HepG2 (cell line): Measurements from ENCODE around the gene NPAS2. TPM values are rescaled to one million over a fixed set of nuclear protein-coding genes. Genes with fewer than 3 reads are reported as not detected.

ENCODE experiments used
- ATAC-seq: fragments of 200-7000 bp; cut with Tn5 transposase; 3 replicates; pipeline ENCODE4 v1.9.1; 2020; ENCODE audit warnings: mild to moderate bottlenecking, moderate library complexity
- BruUV-seq: library from RNA; stranded (reverse); fragments of 400-500 nt; replicated peaks from 2 replicates; lab custom pipeline; 2021; lab: Mats Ljungman, UMichigan
- CTCF ChIA-PET: fragments of 300-600 bp; formaldehyde crosslinking; extraction: SDS; loops from one replicate; lab custom pipeline; 2021; ENCODE audit warnings: low total read pairs, inconsistent platforms, low intra/inter-chr PET ratio; lab: Yijun Ruan, JAX
- POLR2A ChIA-PET: fragments of 350-600 bp; sonication (Branson Sonifier 250); formaldehyde crosslinking; loops from one replicate; lab custom pipeline; 2020; ENCODE audit warnings: antibody characterized with exemption, inconsistent platforms; lab: Yijun Ruan, JAX
- DNase-seq: peaks from one replicate; pipeline ENCODE4 v3.0.0-alpha.2; 2015; ENCODE audit warnings: low spot score
- FAIRE-seq: peaks from 3 replicates; lab custom pipeline; 2011; peaks lifted over from hg19 to GRCh38; lab: Jason Lieb, UNC
- H2AFZ ChIP-seq: one replicate; pipeline ENCODE4 v1.6.1; 2011; ENCODE audit warnings: low read length, inconsistent platforms
- H3K27ac ChIP-seq: fragments of 300-600 bp; 3 replicates; pipeline ENCODE4 v1.8.0; 2011; ENCODE audit warnings: mixed run types, mild to moderate bottlenecking, mixed read lengths, low read length, inconsistent platforms; ENCODE audit not compliant: insufficient read depth; ENCODE audit errors: extremely low read length
- H3K27me3 ChIP-seq, 2 experiments: fragments of 200-600 bp in 1 of 2; 2 replicates in 1 of 2; 3 replicates in 1 of 2; pipeline versions ENCODE4 v1.6.0 to v1.8.0; 2011; ENCODE audit warnings: low read length in 2 of 2, mild to moderate bottlenecking in 2 of 2, moderate library complexity in 2 of 2, inconsistent platforms in 1 of 2; ENCODE audit not compliant: insufficient read depth in 2 of 2, control insufficient read depth in 1 of 2
- H3K36me3 ChIP-seq, 2 experiments: fragments of 200-600 bp in 1 of 2; replicated peaks in 1 of 2; 2 replicates in 1 of 2; 3 replicates in 1 of 2; pipeline versions ENCODE4 v1.5.1 to v1.8.0; 2011; ENCODE audit warnings: low read length in 2 of 2, inconsistent platforms in 1 of 2; ENCODE audit not compliant: insufficient read depth in 2 of 2, control insufficient read depth in 1 of 2
- H3K4me1 ChIP-seq: 2 replicates; pipeline ENCODE4 v1.5.1; 2012; ENCODE audit warnings: low read length, inconsistent platforms; ENCODE audit not compliant: insufficient read depth
- H3K4me2 ChIP-seq: 2 replicates; pipeline ENCODE4 v1.6.0; 2011; ENCODE audit warnings: low read depth, low read length, inconsistent platforms
- H3K4me3 ChIP-seq, 3 experiments: fragments of 200-600 bp in 1 of 3; sonication (generic), shearing (Covaris generic) in 1 of 3; replicated peaks in 1 of 3; 2 replicates each; pipeline ENCODE4 v1.5.1; 2011 to 2016; ENCODE audit warnings: low read length in 3 of 3, inconsistent platforms in 2 of 3, low read depth in 2 of 3, mild to moderate bottlenecking in 2 of 3, control low read depth in 1 of 3, mixed read lengths in 1 of 3; ENCODE audit not compliant: insufficient read depth in 1 of 3
- H3K79me2 ChIP-seq: one replicate; pipeline ENCODE4 v1.6.1; 2011; ENCODE audit warnings: low read length, inconsistent platforms; ENCODE audit not compliant: insufficient read depth
- H3K9ac ChIP-seq: 2 replicates; pipeline ENCODE4 v1.6.0; 2011; ENCODE audit warnings: mild to moderate bottlenecking, low read depth, low read length, inconsistent platforms; ENCODE audit not compliant: insufficient read depth
- H3K9me3 ChIP-seq: 2 replicates; pipeline ENCODE4 v1.5.1; 2012; ENCODE audit warnings: mild to moderate bottlenecking, low read length
- H4K20me1 ChIP-seq: 2 replicates; pipeline ENCODE4 v1.6.0; 2011; ENCODE audit warnings: inconsistent platforms, mild to moderate bottlenecking, low read length, moderate library complexity; ENCODE audit not compliant: insufficient read depth
- BCL6 ChIP-seq: IDR thresholded peaks from 2 replicates; pipeline ENCODE4 v1.6.1; 2016; ENCODE audit warnings: missing genetic modification reagents, missing compliant biosample characterization
- CAMTA2 ChIP-seq: sonication (generic); formaldehyde crosslinking; IDR thresholded peaks from 2 replicates; pipeline ENCODE4 v1.4.0; 2020; ENCODE audit warnings: mild to moderate bottlenecking, missing genetic modification reagents, borderline replicate concordance
- DMAP1 ChIP-seq: IDR thresholded peaks from 2 replicates; pipeline ENCODE4 v1.6.1; 2016
- GABPB1 ChIP-seq: IDR thresholded peaks from 2 replicates; pipeline ENCODE4 v1.6.1; 2016; ENCODE audit warnings: mild to moderate bottlenecking, missing genetic modification reagents, moderate library complexity, missing compliant biosample characterization
- KDM2A ChIP-seq: sonication (generic); formaldehyde crosslinking; IDR thresholded peaks from 2 replicates; pipeline ENCODE4 v1.4.0; 2020; ENCODE audit warnings: low read depth, missing genetic modification reagents, borderline replicate concordance
- XRCC5 ChIP-seq: fragments of 200-400 bp; formaldehyde crosslinking; optimal IDR thresholded peaks from 2 replicates; pipeline ENCODE3; 2017; ENCODE audit warnings: mild to moderate bottlenecking, low read length
- ZFP36L1 ChIP-seq: sonication (generic); formaldehyde crosslinking; IDR thresholded peaks from 2 replicates; pipeline ENCODE4 v1.8.0; 2022; ENCODE audit warnings: mild to moderate bottlenecking, missing genetic modification reagents, moderate library complexity
- ZFP90 ChIP-seq: sonication (generic); formaldehyde crosslinking; IDR thresholded peaks from 2 replicates; pipeline ENCODE4 v1.8.0; 2022; ENCODE audit warnings: missing genetic modification reagents, mild to moderate bottlenecking, inconsistent platforms, borderline replicate concordance
- ZMYM4 ChIP-seq: sonication (generic); formaldehyde crosslinking; IDR thresholded peaks from 2 replicates; pipeline ENCODE4 v1.8.1; 2023; ENCODE audit warnings: mild to moderate bottlenecking, missing genetic modification reagents
- ZNF337 ChIP-seq: sonication (generic); formaldehyde crosslinking; IDR thresholded peaks from 2 replicates; pipeline ENCODE4 v1.5.1; 2020; ENCODE audit warnings: missing genetic modification reagents, low read depth, mild to moderate bottlenecking, borderline replicate concordance
- ZNF687 ChIP-seq: sonication (generic); formaldehyde crosslinking; IDR thresholded peaks from 2 replicates; pipeline ENCODE4 v1.5.1; 2020; ENCODE audit warnings: mild to moderate bottlenecking, missing genetic modification reagents, moderate library complexity
- ZNF768 ChIP-seq: sonication (generic); formaldehyde crosslinking; IDR thresholded peaks from 2 replicates; pipeline ENCODE4 v1.4.0; 2020; ENCODE audit warnings: missing genetic modification reagents
- WGBS: methylation state at CpG from one replicate; pipeline ENCODE4 v1.1.6; 2017; ENCODE audit warnings: low lambda C conversion rate; 5-methylcytosine and 5-hydroxymethylcytosine counted together
- in situ Hi-C: cut with HindIII; loops from 2 replicates; pipeline ENCODE4 v1.10.0; 2017; ENCODE audit warnings: low pct_unique_long_range_greater_than_20kb; ENCODE audit not compliant: extremely low pct_ligation_motif_present
- intact Hi-C: fragments of 100-400 bp; cut with micrococcal nuclease; formaldehyde crosslinking; loops from one replicate; pipeline ENCODE4 v1.10.0; 2022; ENCODE audit not compliant: unreplicated experiment
- polyA plus RNA-seq, 8 experiments: library from polyadenylated mRNA; depleted of rRNA in 3 of 8; stranded (reverse) in 7 of 8; unstranded in 1 of 8; fragments of >200 nt; fragmentation: Illumina TruSeq in 4 of 8; extraction: Trizol in 4 of 8; gene quantifications; 2 replicates each; pipeline versions ENCODE4 v1.2.1 to v1.2.3, GENCODE V29; 2011 to 2016; ENCODE audit warnings: low read depth in 4 of 8, missing spikeins in 1 of 8, mixed read lengths in 1 of 8; ENCODE audit not compliant: insufficient read depth in 1 of 8
- total RNA-seq, 5 experiments: library from RNA; depleted of rRNA; stranded (reverse); fragments of >200 nt; fragmentation: Illumina TruSeq; extraction: Trizol; gene quantifications; 2 replicates each; pipeline ENCODE4 v1.2.3, GENCODE V29; 2016; ENCODE audit warnings: low read depth in 1 of 5
- TF ChIP-seq, protein P1 (sequence below): sonication (generic); formaldehyde crosslinking; IDR thresholded peaks from 2 replicates; pipeline ENCODE4 v1.4.0; 2020; ENCODE audit warnings: missing genetic modification reagents
- TF ChIP-seq, protein P2 (sequence below): sonication (generic); formaldehyde crosslinking; IDR thresholded peaks from 2 replicates; pipeline ENCODE4 v1.4.0; 2020; ENCODE audit warnings: missing genetic modification reagents

Gene NPAS2
- total and polyA plus RNA-seq, 2 of the 13 experiments (the other 11 are each of a cell fraction or from before 2014, with no cell fraction given) = 14.8 to 37.5 TPM

DNA sequence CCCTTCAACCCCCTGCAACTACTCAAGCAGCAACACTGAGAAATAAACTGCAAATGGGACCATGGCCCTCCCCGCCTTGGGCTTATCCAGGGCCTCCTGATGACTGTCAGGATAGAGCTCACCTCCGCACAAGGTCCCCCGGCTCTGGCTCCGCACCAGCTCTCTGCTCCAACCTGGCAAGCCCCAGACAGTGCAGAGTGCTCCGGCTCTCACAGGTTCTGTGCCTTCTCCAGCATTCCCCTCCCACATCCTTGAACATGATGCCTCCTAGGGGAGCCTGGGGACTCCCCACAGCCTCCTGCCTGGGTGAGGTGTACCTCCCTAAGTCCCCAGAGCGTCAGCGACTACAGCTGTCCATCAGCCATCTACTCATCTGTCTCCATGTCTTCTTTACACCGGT lies 26.7 kb upstream of the NPAS2 start (continued):
- no peak for TF ChIP-seq ZNF337 (CRISPR knock-in tag)

DNA sequence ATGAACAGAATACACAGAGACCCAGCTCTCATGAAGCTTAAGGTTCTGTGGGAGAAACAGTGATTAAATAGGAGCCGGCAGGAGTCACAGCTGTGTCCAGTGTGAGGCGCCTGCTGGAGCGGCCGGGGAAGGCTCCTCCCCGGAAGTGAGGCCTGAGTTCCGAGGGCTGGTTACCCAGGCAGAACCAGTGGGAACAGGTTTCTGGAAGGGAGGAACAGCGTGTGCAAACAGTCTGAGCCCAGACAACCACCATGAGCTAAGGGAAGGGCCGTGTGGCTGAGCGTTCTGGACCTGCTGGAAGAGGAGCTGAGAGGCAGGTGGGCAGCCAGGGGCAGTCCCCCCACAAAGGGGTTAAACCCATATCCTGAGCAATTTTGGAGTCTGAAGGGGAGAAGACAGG lies 26.0 kb upstream of the NPAS2 start:
- Histone ChIP-seq H3K9ac (no peak overlapping the region), H3K4me1 (peaks cover 71% of the 10 kb centered on the region), H3K4me2 (peak overlapping the region; percentile 57), H3K9me3 (no peaks in the 10 kb centered on the region), H2AFZ (no peak overlapping the region), H3K27ac (no peak overlapping the region), H3K79me2 (no peaks in the 10 kb centered on the region), H4K20me1 (no peaks in the 10 kb centered on the region), H3K36me3 (no peaks in the 10 kb centered on the region), H3K27me3 (no peaks in the 10 kb centered on the region), H3K4me3 (0 out of 6 replicates have a peak overlapping the region, but pooled peaks of 1 of the 3 experiments have one; percentile 36)
- no TSS peak for BruUV-seq
- DNase-seq (no peak), FAIRE-seq (no peak), ATAC-seq (peak; percentile 32)
- ChIA-PET CTCF (no interaction called here), POLR2A (interaction anchor here (1.2 to 3.5 kb wide), 3 partner anchors 14 to 25 kb away, joined by 3 to 24 read pairs (median 6); no protein-coding TSS in a partner anchor)
- in situ Hi-C loops (no loop called here), intact Hi-C loops (no loop called here)
- 70% methylated on average over 9 of the region's 9 CpGs for WGBS
- TF ChIP-seq ZNF768 (0 out of 2 replicates have a peak, but pooled peaks have one; percentile 57), GABPB1 (CRISPR knock-in tag) (peak; percentile 82), ZMYM4 (0 out of 2 replicates have a peak, but pooled peaks have one; percentile 17), ZNF687 (CRISPR knock-in tag) (peak; percentile 46), KDM2A (CRISPR knock-in tag) (peak; percentile 68; the same call in 1 of the 2 replicates), ZFP36L1 (CRISPR knock-in tag) (no peak), CAMTA2 (no peak), XRCC5 (peak; percentile 20), ZFP90 (no peak), BCL6 (CRISPR knock-in tag) (0 out of 2 replicates have a peak, but pooled peaks have one; percentile 7), DMAP1 (peak; percentile 35; the same call in 1 of the 2 replicates)
- TF ChIP-seq, protein P1, sequence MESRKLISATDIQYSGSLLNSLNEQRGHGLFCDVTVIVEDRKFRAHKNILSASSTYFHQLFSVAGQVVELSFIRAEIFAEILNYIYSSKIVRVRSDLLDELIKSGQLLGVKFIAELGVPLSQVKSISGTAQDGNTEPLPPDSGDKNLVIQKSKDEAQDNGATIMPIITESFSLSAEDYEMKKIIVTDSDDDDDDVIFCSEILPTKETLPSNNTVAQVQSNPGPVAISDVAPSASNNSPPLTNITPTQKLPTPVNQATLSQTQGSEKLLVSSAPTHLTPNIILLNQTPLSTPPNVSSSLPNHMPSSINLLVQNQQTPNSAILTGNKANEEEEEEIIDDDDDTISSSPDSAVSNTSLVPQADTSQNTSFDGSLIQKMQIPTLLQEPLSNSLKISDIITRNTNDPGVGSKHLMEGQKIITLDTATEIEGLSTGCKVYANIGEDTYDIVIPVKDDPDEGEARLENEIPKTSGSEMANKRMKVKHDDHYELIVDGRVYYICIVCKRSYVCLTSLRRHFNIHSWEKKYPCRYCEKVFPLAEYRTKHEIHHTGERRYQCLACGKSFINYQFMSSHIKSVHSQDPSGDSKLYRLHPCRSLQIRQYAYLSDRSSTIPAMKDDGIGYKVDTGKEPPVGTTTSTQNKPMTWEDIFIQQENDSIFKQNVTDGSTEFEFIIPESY (CRISPR knock-in tag) = 0 out of 2 replicates have a peak, but pooled peaks have one; percentile 18
- TF ChIP-seq, protein P2, sequence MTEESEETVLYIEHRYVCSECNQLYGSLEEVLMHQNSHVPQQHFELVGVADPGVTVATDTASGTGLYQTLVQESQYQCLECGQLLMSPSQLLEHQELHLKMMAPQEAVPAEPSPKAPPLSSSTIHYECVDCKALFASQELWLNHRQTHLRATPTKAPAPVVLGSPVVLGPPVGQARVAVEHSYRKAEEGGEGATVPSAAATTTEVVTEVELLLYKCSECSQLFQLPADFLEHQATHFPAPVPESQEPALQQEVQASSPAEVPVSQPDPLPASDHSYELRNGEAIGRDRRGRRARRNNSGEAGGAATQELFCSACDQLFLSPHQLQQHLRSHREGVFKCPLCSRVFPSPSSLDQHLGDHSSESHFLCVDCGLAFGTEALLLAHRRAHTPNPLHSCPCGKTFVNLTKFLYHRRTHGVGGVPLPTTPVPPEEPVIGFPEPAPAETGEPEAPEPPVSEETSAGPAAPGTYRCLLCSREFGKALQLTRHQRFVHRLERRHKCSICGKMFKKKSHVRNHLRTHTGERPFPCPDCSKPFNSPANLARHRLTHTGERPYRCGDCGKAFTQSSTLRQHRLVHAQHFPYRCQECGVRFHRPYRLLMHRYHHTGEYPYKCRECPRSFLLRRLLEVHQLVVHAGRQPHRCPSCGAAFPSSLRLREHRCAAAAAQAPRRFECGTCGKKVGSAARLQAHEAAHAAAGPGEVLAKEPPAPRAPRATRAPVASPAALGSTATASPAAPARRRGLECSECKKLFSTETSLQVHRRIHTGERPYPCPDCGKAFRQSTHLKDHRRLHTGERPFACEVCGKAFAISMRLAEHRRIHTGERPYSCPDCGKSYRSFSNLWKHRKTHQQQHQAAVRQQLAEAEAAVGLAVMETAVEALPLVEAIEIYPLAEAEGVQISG (CRISPR knock-in tag) = peak; percentile 37; the same call in 1 of the 2 replicates
